ENCODE measurements around the gene CDH19. TPM values are rescaled to one million over a fixed set of nuclear protein-coding genes. Genes with fewer than 3 reads are reported as not detected.

CDH19 gene
- polyA plus RNA-seq, 3 donors, result 0.01 TPM; not detected in 2

DNA sequence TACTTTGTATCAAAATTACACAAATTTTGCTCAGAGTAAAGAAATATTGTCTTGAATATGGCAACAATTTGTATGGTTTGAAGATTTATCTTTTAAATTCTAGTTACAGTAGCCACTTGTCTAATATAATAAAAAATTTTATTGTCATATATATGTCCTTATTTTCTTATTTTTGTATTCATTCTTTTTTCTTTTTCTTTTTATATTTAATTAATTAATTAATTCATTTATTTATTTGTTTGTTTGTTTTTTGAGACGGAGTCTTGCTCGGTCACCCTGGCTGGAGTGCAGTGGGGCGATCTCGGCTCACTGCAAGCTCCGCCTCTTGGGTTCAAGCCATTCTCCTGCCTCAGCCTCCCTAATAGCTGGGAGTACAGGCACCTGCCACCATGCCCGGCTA, 3.7 kb upstream of the CDH19 start:
- Mint-ChIP-seq H3K4me1 (no peaks in the 10 kb centered on the region), H3K27ac (no peak overlapping the region), H3K36me3 (no peaks in the 10 kb centered on the region), H3K4me3 (no peak overlapping the region), H3K27me3 (ENCODE audit: low read depth in 3 of 3) (no peaks in the 10 kb centered on the region), H3K9me3 (peaks cover 0 to 2% (median 0%) of the 10 kb centered on the region in 7 donors)
- no peaks in the 10 kb centered on the region for H3K36me3 ChIP-seq (replicated peaks in 1 of 2; ENCODE audit: control insufficient read depth in 1 of 2, insufficient read depth in 2 of 2, low read length in 2 of 2)
- no peak overlapping the region for H2AFZ ChIP-seq (ENCODE audit: insufficient read depth, low read depth, low read length, poor library complexity, severe bottlenecking)
- H3K27ac ChIP-seq (ENCODE audit: low read depth in 1 of 2, low read length in 2 of 2), result no peak overlapping the region
- no peaks in the 10 kb centered on the region for H3K4me1 ChIP-seq (ENCODE audit: control insufficient read depth in 1 of 2, insufficient read depth in 2 of 2, low read length in 2 of 2)
- no peaks in the 10 kb centered on the region for H4K20me1 ChIP-seq (ENCODE audit: insufficient read depth, low read length)
- no peaks in the 10 kb centered on the region for H3K79me2 ChIP-seq (ENCODE audit: insufficient read depth, low read length)
- TF ChIP-seq, protein P1, sequence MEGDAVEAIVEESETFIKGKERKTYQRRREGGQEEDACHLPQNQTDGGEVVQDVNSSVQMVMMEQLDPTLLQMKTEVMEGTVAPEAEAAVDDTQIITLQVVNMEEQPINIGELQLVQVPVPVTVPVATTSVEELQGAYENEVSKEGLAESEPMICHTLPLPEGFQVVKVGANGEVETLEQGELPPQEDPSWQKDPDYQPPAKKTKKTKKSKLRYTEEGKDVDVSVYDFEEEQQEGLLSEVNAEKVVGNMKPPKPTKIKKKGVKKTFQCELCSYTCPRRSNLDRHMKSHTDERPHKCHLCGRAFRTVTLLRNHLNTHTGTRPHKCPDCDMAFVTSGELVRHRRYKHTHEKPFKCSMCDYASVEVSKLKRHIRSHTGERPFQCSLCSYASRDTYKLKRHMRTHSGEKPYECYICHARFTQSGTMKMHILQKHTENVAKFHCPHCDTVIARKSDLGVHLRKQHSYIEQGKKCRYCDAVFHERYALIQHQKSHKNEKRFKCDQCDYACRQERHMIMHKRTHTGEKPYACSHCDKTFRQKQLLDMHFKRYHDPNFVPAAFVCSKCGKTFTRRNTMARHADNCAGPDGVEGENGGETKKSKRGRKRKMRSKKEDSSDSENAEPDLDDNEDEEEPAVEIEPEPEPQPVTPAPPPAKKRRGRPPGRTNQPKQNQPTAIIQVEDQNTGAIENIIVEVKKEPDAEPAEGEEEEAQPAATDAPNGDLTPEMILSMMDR (IDR thresholded peaks at IDR 0.05), result no peak
- H3K4me2 ChIP-seq (replicated peaks; ENCODE audit: extremely low read depth, low read length, poor library complexity, severe bottlenecking), result no peak overlapping the region
- WGBS (ENCODE audit: insufficient coverage), result no CpG with 5 or more reads among the region's 6 CpGs
- no peak for DNase-seq
- no peaks in the 10 kb centered on the region for H3K9me3 ChIP-seq (replicated peaks in 1 of 2; ENCODE audit: control insufficient read depth in 1 of 2, insufficient read depth in 1 of 2, low read length in 2 of 2)
- no peak overlapping the region for H3K4me3 ChIP-seq (replicated peaks in 1 of 3; ENCODE audit: low read depth in 2 of 3, low read length in 3 of 3)
- intact Hi-C loops (cut with micrococcal nuclease), result no loop called here
- H3K9ac ChIP-seq (ENCODE audit: insufficient read depth, low read length, poor library complexity, severe bottlenecking), result no peak overlapping the region
- no peaks in the 10 kb centered on the region for H3K27me3 ChIP-seq (ENCODE audit: control insufficient read depth in 2 of 2, insufficient read depth in 2 of 2, low read length in 2 of 2)

DNA sequence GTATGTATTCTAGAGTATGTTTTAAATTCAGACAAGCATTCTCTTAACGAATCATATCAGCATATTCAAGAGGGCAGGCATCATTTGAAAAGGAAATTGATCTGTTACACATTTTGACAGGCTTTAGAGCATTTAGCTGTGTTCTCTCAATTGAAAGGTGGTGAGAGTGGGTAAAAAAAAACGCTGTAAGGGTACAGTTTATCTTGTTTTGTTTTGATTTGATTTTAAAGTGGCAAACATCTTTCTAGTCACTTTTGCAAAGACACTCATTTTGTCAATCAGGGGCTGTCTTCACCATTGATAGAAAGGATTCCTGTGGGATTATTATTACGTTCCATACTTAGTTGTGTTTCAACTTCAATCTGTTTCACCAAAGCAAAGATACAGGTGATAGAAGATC, 2.2 kb downstream of the CDH19 start:
- Mint-ChIP-seq H3K27me3 (ENCODE audit: low read depth in 3 of 3) (peaks cover 0 to 1% (median 0%) of the 10 kb centered on the region in 3 donors), H3K4me3 (no peak overlapping the region), H3K9me3 (peaks cover 0 to 4% (median 0%) of the 10 kb centered on the region in 7 donors), H3K36me3 (no peaks in the 10 kb centered on the region), H3K27ac (no peak overlapping the region), H3K4me1 (no peaks in the 10 kb centered on the region)
- no peak overlapping the region for H3K27ac ChIP-seq (ENCODE audit: low read depth in 1 of 2, low read length in 2 of 2)
- H3K27me3 ChIP-seq (ENCODE audit: control insufficient read depth in 2 of 2, insufficient read depth in 2 of 2, low read length in 2 of 2), result no peaks in the 10 kb centered on the region
- H3K4me1 ChIP-seq (ENCODE audit: control insufficient read depth in 1 of 2, insufficient read depth in 2 of 2, low read length in 2 of 2), result no peaks in the 10 kb centered on the region
- H3K9ac ChIP-seq (ENCODE audit: insufficient read depth, low read length, poor library complexity, severe bottlenecking), result no peak overlapping the region
- intact Hi-C loops (cut with micrococcal nuclease), result no loop called here
- TF ChIP-seq, protein P1 (IDR thresholded peaks at IDR 0.05), result no peak
- H3K9me3 ChIP-seq (replicated peaks in 1 of 2; ENCODE audit: control insufficient read depth in 1 of 2, insufficient read depth in 1 of 2, low read length in 2 of 2), result no peaks in the 10 kb centered on the region
- H2AFZ ChIP-seq (ENCODE audit: insufficient read depth, low read depth, low read length, poor library complexity, severe bottlenecking), result no peak overlapping the region
- H4K20me1 ChIP-seq (ENCODE audit: insufficient read depth, low read length), result no peaks in the 10 kb centered on the region
- no peaks in the 10 kb centered on the region for H3K79me2 ChIP-seq (ENCODE audit: insufficient read depth, low read length)
- no CpG with 5 or more reads among the region's 3 CpGs for WGBS (ENCODE audit: insufficient coverage)
- no peak for DNase-seq
- no peaks in the 10 kb centered on the region for H3K36me3 ChIP-seq (replicated peaks in 1 of 2; ENCODE audit: control insufficient read depth in 1 of 2, insufficient read depth in 2 of 2, low read length in 2 of 2)
- H3K4me3 ChIP-seq (replicated peaks in 1 of 3; ENCODE audit: low read depth in 2 of 3, low read length in 3 of 3), result no peak overlapping the region
- H3K4me2 ChIP-seq (replicated peaks; ENCODE audit: extremely low read depth, low read length, poor library complexity, severe bottlenecking), result no peak overlapping the region
